Astrocyte (in vitro differentiated cells and primary cell): ENCODE data around the gene CHMP4B.

Experiments used
- EZH2 ChIP-seq: IDR thresholded peaks from 2 replicates; pipeline ENCODE4 v1.6.1; 2012; ENCODE audit warnings: mild to moderate bottlenecking, low read length, inconsistent platforms; ENCODE audit not compliant: insufficient read depth
- TF ChIP-seq, protein P1 (sequence below): IDR thresholded peaks from 2 replicates; pipeline ENCODE4 v1.5.1; 2011; ENCODE audit warnings: low read depth, mild to moderate bottlenecking, inconsistent platforms, low read length, moderate library complexity; ENCODE audit not compliant: insufficient read depth

DNA sequence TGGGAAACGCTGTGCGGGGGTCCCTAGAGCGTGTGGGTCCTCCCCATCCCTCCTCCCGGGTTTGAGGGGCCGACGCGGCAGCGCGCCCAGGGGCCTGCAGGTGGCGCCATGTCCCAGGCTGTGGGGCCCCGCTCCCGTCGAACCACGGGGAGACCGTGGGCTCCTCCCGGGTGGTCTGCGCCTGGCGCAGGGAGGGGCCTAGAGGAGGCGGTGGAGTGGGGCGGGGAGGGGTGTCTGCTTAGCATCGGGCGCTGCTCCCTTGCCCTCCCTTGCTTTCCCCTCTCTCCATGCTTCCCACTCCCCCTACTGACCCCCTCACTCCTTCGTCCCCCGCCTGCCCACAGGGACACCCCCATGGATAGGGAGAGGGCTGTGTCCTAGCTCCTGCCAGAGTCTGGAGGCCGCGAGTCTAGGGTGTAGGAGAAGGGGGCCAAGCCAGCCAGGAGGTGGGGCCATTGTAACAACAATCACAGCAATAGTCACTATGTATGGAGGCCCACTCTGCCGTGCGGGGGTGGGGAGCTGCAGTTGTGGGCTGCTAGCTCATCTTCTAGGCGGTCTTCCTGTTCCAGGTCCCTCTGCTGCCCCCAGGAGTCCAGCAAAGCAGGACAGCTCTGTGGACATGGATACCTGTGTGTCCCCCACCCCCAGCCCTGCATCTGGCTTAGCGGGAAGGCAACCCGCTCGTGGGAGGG, 51.7 kb downstream of the CHMP4B start:
- TF ChIP-seq, protein P1, sequence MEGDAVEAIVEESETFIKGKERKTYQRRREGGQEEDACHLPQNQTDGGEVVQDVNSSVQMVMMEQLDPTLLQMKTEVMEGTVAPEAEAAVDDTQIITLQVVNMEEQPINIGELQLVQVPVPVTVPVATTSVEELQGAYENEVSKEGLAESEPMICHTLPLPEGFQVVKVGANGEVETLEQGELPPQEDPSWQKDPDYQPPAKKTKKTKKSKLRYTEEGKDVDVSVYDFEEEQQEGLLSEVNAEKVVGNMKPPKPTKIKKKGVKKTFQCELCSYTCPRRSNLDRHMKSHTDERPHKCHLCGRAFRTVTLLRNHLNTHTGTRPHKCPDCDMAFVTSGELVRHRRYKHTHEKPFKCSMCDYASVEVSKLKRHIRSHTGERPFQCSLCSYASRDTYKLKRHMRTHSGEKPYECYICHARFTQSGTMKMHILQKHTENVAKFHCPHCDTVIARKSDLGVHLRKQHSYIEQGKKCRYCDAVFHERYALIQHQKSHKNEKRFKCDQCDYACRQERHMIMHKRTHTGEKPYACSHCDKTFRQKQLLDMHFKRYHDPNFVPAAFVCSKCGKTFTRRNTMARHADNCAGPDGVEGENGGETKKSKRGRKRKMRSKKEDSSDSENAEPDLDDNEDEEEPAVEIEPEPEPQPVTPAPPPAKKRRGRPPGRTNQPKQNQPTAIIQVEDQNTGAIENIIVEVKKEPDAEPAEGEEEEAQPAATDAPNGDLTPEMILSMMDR, result peak; percentile 37
- TF ChIP-seq EZH2, result no peak
